Superior temporal gyrus (tissue), 1 donor: ENCODE measurements around the gene NEMP2.
A peak's percentile ranks its signal among the peaks of the same experiment; 100 is the strongest.
"Not testable (repeated sequence)": the region's sequence is repeated elsewhere in the genome, so short reads cannot be mapped to it uniquely, and the experiment has no call there.

Source experiments
- DNase-seq: peaks from one replicate; pipeline ENCODE4 v3.0.0-alpha.2; 2016; ENCODE audit errors: extremely low spot score

Gene NEMP2

DNA sequence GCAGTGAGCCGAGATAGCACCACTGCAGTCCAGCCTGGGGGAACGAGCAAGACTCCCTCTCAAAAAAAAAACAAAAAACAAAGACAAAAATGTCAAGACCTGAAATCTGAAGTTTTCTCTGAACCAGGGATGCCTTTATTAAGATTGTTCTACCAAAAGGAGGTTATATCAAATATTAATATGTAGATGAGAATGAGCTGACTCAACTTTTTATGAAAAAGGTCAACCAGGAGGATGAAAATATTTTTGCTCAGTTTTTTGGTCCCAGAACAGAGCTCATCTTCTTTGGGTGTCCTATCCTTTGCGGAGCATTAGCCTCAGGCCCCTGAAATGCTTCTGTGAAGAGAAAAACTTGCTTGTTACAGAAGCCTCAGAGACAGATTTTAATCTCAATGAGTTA, 44.0 kb downstream of the NEMP2 start:
- no peak for DNase-seq

DNA sequence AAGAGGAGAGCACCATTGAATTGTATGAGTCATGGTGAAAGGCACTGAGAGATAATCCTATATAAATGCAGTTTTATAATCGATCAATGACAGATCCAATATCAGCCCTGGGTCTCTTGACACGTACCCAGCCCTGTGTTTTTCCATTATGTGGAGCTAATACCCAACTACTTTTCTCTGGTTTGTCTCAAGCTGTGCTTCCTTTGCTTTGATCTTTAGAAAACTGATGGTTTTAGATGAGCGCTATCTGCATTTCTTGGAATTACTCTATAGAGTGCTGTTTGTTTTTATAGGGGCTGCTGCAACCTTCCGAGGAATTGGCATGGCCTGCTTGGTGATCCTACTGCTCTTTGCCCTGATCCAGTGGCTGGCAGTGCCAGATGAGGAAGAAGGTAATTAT, 45.0 kb downstream of the NEMP2 start:
- no peak for DNase-seq

DNA sequence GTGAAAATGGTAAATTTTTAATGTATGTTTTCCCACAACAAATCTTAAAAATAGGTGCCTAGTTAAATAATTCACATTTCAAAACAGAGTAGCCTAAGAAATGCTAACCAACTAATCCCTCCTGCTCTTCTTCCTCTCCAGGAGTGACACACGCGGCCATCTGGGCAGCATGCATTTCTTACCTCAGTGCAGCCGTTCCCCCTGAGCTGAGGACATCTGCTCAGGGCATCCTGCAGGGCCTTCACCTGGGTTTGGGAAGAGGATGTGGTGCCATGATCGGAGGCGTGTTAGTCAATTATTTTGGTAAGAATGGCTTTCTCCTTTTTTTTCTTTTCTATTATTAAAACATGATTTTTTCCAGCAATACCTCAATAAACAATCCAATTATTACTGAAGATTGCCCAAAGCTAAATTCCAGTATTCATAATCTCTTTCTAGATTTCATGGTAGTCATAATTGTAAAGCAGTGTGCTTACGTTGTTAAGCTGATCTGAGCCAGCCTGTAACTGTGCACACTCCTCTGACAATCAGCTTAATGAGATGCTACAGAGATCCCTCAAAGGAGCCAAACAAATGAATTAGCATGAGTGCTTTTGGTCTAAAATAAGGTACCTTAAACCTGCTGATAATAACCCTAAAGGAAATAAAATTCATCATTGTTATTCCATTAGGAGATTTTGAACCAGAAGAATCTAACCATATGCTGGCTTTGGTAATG, 45.8 kb downstream of the NEMP2 start:
- peak; percentile 8 for DNase-seq

DNA sequence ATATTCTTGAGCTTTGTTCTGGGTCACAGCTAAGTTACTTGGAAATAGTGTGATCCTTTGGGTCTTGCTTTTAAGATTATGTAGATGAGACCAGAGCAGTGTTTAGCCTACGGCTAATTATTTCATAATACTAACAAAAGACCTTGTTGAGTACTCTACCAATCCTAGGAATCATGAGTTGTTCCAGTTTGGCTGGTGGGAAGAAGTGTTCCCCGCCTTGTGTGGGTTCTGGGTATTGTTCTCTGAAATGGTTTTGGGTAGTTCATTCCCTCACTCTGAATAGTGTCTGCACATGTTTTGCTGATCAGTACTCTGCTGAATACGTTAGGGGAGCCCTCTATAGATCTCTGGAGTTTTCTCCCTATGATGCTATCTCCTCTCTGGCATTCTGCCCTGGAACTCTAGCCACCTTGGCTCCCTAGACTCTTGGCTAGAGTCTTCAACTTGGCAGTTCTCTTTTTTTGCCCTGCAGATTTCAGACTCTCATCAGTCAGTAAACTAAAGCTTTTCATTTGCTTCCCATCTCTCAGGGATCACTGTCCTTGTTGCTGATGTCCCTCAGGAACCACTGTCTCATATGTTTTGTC, 48.4 kb downstream of the NEMP2 start:
- DNase-seq, result peak; percentile 33

DNA sequence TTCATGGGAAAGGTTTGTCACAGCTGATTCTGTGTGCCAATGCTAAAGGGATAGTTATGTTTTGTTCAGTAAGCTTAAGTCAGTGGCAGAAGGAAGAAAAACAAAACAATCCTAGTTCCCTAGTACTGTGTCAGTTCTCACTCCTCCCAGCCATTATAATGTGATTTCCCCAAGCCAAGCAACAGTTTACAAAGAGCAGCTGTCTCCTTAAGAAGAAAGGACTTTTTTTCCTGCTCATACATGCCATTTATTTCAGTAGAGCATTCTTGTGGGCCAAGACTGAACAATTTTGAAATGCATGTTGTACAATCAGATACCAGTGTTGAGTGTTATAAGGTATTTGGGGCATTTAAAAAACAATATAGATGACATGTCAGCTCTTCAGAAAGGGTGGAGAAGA, 52.1 kb downstream of the NEMP2 start:
- peak; percentile 62 for DNase-seq

DNA sequence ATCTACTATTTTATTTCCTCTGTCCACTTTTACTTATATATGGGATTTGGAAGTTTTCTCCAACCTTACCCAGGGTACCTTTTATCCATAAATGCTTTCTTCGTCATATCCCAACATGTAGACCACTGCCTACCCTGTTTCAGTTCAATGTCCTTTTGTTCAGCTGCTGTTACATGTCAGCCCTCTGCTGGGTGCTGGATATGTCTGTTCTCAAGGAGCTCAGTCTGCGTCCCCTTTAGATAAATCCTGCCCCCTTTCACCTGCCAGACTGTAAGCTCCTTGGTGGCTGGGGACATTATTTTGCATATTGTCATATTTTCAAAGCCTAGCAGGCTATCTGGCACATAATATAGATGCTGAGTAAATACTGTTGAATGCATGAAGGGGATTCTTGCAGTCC, 53.2 kb downstream of the NEMP2 start:
- DNase-seq, result peak; percentile 75

DNA sequence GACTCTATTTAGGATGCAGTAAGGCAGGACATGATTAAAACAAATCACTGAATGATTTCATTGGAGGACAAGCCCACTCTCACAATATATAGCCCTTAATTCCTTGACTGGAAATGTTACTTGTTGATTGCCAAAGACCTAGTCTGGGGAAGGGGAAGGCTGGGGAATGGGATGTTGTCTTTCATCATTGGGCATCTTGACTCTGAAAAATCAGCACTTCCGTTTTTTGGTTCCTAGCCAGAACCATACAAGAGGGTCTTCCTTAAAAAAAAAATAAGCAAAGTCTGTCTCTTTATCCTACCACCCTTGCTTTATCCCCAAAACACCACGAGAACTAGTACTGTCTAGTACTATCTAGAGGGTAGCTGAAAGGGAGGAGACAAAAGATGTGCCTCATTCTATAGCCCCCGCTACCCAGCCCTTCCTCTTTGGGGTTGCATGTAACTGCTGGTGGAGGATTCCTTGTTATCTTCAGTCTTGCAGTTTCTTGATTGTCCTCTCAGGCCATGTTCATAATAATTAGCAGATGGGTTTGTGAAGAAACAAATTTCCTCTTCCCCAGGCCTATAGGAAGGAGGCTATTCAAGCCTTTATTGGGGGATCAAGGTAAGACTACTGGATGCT, 55.8 kb downstream of the NEMP2 start:
- no peak for DNase-seq

DNA sequence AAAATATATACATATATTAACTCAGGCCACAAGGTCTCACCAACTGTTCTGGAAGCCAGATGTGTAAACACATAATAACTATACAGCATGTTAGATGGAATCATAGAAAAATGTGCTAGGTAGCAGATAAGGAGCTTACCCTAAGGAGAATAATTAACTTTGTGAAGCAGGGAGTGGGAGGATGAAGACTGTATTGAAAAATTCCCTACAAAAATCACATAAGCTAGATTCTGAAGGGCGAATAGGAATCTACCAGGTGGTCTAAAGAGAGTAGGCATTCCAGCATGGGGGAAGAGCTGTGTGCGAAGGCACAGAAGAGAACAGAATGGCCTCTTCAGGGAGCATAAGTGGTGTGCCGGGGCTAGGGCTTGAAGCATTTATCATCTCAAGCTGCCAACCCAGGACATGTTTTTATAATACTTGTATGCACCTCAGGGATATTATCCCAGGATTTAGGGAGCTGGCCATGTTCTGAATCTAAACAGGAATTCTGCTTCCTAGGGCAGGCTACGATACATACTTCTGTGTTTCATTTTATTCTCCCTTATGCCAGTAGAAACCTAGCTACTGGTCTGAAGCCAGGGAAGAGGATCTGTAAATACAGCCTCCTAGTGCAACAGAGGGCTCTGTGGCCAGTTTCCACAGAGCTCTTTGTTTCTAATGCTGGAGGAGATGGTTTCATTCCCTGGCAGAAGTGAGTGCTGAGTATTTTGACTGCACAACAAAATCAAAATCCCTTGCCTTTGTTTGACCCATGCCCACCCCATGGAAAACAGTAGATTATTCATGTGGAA, 56.7 kb downstream of the NEMP2 start:
- peak; percentile 92 for DNase-seq

DNA sequence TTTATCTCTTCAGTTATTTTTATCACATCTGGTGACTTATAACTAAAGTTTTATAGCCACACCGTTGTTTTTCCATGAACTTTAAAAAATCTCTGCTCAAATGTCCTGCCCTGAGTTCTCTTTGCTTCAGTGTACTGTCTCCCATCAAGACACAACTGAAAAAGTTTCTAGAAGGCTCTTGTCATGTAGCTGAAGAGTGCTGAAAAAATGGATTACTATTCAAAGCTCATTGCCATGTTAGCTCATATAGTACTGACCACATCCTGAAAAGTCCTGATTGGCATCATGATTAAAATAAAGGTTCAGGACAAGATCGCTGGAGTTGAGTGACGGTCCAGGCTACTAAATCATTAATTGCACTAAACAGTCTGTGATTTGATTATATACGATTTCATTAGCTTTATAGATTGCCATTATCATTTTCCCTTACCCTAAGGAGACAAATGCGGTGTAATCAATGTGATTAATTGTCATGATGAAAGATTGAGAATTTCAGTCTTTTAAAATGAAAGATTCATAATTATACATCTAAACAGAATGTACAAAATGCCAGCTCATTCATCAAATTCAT, 64.2 kb downstream of the NEMP2 start:
- DNase-seq, result peak; percentile 22

DNA sequence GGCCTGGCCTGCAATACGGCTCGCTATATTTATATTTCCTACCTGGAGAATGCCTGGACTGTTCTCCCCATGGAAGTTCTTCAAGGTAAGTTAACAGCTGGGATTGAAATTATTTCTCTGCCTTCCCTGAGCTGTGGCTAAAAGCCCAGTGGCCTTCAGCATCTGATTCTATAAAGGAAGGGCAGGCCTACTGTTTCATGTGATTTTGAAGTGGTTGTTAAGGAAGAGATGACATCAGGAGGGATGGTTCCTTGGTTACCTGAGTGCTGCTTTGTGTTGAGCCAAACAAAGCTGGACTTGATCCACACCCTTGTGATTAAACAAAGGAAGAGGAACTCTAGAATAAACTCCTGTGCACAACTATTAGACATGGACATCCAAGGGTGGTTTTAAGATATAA, 64.8 kb downstream of the NEMP2 start:
- peak; percentile 38 for DNase-seq

DNA sequence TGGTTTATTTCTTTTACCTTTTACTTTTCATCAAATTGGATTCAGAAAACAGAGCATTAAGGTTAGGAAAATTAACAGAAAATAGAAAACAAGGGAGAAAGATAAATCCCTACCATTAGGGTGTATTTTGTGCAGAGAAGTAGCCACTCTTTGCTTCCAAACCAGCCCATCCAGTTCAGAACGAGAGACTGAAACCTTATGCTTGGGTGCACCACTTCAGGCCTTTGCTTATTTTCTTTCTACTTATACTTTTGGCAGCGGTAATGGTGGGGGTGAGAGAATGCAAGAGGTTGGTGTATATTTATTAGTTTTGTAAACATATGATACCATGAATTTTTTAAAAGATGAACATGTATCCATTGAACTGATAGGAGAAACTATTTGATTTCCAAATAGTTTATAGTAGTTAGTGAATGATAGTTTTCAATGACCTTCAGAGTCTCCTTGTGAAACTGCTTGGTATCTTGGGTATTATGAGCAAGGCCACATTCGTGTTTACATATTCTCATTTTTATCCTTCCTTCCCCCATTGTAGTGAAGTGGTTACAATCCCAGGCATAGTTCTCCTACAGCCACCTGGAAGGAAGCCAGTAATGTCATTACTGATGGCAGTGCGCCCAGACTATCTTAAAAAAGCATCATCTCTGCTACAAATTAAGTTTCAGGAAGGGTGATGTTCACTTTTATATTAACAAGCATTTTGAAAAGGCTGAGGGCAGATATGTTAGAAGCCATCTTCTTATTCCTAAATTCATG, 65.5 kb downstream of the NEMP2 start:
- DNase-seq, result peak; percentile 93

DNA sequence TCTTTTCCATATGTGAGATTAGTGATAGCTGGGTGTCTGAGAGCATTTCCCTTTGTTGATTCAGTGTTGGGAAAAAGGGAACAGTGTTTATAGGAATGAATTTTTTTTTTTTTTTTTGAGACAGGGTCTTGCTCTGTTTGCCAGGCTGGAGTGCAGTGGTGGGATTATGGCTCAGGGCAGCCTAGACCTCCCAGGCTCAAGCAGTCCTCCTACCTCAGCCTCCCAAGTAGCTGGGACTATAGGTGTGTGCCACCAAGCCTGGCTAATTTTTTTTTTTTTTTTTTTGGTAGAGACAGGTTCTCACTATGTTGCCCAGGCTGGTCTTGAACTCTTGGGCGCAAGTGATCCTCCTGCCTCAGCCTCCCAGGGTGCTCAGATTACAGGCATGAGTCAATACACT, 66.2 kb downstream of the NEMP2 start:
- DNase-seq, result not testable (repeated sequence)

DNA sequence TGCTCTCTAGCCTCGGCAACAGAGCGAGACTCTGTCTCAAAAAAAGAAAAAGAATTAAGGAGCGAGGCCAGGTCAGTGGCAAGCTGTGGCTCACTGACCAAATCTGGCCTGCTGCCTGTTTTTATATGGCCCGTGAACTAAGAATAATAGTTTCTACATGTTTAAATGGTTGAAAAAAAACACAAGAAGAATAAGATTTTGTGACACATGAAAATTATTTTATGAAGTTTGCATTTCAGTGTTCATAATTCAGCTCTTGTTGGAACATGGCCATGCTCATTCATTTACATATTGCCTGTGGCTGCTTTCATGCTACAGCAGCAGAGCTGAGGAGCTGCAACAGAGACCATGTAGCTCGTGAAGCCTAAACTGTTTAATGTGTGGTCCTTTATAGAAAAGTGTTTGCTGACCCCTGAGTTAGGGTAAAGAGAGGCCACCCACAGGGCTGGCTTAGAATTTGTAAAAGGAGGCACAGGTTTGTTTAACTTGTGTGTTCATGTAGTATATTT, 66.9 kb downstream of the NEMP2 start:
- DNase-seq, result peak; percentile 80

DNA sequence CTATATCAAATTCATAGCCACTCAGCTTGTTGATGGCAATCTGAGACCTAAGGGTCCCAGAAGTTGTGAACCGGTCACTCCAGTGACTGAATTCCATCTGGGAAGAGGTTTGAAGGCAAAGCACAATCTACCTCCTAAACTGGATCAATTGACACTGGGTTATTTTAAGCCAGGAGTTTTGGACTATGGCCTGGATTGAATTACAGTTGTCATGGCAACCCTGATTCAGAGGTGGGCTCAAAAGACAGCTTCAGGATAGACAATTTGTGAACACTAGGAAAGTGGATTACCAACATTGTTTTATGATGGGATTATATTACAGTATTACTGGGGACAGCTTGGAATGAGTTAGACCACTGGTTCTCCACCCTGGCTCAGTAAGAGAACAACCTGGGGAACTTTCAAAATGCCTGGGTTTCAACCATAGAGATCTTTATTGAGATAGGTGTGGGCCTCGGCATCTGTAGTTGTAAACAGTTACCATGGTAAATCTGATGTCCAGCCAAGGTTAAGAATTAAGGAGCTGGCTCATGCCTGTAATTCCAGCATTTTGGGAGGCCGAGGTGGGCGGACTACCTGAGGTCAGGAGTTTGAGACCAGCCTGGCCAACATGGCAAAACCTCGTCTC, 67.6 kb downstream of the NEMP2 start:
- no peak for DNase-seq

DNA sequence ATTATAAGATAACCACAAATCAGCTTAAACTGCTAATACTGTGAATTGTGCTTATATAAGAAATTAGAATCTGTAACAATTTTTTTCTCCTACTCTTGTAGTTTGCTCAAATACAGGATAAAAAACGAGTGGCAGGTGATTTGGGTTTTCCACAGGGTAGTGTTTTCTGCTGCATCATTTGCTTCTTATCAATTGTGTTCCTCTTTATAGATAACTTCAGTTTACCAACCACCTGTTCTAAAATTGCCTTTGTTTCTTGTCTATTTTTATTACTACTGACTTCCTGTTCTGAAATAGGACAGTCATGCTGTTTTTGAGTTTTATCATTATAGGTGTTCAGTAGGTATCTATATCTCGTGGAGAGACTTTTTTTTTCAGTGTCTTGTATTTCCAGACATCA, 69.5 kb downstream of the NEMP2 start:
- DNase-seq, result no peak

DNA sequence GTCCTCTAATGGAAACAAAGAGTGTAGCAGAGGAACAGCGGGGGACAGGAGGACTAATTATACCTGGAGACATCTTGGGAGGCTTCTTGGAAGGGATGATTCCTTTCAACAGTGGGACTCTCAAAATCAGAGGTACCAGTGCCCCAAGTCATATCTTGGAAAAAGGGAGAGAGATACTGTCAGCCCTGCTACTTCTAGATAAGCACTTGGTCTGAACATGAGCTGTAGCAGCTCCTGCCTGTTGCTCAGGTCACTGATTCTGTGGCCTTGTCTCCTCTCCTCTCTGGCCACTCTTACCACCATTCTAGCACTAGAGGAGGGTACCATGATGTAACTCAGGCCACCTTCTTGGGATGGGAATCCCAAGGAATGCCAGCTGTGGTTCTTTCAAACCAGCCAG, 71.9 kb downstream of the NEMP2 start:
- no peak for DNase-seq

DNA sequence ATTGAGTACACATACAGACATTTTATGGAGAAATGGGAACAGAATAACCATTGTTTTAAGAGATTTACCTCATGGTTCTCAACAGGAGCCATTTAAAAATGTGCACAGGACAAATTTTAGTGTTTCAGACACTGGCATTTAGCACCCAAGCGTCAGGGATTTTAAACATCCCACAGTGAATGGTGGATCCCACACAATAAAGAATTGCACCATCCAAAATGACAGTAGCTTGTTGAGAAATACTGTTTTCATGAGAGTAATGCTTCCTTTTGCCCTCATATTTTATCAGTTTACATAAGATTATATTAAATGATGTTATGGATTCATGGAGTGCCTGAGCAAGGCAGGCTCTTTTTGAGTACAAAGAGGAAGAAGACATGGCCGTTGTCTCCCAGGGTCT, 72.3 kb downstream of the NEMP2 start:
- no peak for DNase-seq

DNA sequence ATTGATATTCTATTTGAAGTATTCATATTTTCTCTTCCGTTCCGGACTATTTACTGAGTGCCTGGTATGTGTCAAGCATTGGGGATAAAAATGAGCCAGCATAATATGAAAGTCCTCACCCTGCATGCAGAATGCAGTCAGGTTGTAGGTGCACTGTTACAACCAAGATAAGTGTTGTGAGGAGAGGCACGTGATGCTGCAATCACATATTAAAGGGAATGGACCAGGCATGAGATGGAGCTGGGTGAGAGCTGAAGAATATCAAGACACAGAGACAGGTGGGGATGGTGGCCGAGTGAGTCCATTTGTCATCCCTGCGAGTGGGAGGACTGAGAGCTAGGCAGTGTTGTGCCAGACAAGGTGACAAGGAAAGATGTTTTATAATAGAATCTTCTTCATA, 74.0 kb downstream of the NEMP2 start:
- no peak for DNase-seq

DNA sequence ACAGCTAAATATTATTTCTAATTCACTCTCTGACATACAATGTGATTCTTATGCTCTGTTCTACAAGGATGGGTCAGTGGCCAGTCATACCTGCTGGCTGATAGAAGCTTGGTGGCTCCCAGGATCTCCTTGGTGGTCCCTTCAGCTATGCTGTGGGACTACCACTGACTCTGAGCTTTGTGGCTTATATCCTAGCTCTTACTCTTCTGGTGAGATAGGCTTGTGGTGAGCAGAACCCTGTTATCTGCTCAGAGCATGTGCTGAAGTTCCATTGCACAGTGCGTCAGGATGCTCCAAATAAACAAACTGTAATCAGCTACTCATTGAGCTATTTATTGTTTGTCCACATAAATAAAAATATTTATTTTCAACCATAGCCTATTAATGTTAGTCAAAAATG, 74.6 kb downstream of the NEMP2 start:
- DNase-seq, result no peak

DNA sequence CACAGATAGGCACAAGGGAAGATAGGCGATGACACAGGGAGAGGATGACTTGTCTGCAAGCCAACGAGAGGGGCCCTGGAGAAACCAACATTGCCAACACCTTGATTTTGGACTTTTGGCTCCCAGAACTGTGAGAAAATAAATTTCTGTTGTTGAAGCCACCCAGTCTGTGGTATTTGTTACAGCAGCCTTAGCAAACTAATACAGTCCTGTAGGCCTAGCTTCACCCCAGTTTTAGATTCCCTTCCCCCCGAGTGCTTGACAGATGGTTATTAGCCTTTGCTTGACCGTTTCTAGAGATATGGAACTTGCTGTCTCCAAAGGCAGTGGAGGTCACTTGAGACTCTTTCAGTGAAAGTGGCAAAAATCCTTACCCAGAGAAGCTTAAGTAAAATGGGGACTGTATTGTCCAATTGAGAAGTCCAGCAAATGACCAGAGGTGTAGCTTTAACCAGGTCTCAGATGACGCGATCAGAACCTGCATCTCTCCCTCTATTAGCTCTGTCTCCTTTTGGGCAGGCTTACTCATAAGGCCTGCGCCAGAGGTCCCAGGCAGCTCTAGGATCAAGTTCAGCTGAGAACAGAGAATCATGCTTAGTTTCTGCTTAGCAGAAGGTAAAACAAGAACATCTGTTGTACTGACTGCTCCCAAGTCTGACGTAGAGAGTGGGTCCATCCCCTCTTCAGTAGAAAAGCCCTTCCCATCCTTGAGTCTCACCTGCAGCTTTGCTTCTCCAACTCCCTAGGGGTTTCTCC, 76.0 kb downstream of the NEMP2 start:
- DNase-seq, result no peak
